ENCODE measurements around the gene ZBTB4.
A peak's percentile ranks its signal among the peaks of the same experiment; 100 is the strongest.

DNA sequence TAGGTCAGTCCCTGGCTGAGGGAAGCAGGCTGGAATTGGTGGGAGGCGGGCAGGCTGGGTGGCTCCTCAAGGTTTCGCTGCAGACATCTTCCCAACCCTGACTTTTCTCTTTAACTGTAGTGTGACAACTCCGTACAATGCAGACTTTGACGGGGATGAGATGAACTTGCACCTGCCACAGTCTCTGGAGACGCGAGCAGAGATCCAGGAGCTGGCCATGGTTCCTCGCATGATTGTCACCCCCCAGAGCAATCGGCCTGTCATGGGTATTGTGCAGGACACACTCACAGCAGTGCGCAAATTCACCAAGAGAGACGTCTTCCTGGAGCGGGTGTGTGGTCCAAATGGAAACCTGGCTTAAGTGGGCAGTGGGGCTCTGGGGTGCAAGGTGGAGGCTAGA, 19.7 kb upstream of the ZBTB4 start:
- TF ChIP-seq POLR2AphosphoS5 (IDR thresholded peaks at IDR 0.05; ENCODE audit: low read depth, low read length) (no peak), POLR2A (IDR thresholded peaks at IDR 0.05; ENCODE audit: low read depth, low read length) (peak; percentile 16; the same call in 1 of the 2 replicates), TAF1 (IDR thresholded peaks at IDR 0.05; ENCODE audit: borderline replicate concordance, low read depth, low read length) (no peak)
